ENCODE measurements around the gene MTX2.

MTX2 gene

DNA sequence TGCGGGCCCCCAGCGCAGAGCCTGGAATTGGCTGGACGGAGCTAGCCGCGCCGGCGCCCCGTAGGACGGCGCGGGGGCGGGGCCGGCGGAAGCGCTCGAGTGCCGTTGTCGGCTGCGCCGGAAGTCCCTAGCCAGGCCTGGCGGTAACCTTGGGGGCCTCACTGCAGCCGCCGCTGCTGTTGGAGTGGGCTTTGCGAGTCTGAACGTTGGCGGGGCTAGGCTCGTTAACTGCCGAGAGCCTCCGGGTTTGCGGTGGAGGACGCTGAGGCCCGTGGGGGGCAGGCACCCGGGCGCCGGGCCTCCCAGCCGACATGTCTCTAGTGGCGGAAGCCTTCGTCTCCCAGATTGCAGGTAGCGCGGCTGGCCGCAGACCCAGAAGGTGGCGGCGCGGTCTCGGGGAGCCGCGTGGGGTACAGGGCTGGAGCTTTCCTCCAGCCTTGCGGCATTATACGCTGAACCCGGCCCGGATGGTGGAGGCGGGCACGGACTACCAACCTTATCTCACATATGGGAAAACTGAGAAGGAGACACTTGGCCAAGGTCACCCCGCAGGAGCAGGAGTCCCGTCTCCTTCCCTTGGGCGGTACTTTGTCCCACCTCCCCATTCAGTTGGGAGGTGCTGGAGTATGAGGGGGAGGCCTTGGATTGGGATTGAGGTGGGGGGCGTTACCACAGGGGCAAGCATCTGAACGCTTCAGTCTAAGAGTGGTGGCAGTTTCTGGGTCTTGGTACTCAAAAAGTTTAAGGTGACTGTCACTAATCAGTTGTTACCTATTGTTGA is at the start of gene MTX2:
MTX2 (plus strand) TSS at position 124 of the 781 bp plus-strand sequence; CDS start at position 312, 188 bp downstream.
- DNase-seq, result peak; percentile 51 to 56

DNA sequence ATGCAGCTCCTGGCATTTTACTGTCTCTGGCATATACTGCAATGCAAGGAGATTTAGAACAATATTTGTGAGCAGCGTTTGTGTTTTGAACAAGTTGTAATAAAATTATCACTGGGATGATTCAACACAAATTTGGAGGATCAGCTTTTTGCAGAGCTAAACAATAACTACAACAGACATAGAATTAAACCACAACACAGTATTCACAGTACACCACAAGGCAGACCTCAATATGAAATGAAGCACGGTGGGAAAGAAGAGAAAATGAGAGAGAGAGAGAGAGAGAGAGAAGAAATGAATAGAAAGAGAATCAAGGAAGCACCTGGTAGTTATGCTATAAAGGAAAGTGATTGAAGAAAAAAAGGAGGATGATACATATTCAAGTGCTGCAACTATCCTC is 41.4 kb upstream of the MTX2 start:
- DNase-seq, result no peak

DNA sequence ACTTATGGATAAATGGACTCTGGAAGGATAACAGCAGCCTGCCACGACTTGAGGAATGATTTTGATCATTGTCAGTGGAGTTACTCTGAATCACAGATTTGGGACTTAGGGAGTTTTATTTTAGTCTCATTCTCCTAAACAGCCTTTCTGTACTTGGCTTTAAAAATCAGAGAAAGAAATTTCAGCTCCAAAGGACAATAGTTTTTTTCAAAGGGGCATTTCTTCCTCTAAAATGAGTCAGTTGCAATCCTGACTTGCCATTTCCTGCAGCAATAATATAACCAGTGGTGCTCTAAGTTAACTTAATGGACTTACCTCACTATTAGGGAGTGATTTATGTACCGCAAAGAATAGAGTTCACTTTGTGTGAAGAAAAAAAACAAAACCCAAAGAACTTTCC is 35.1 kb upstream of the MTX2 start:
- no peak for DNase-seq

DNA sequence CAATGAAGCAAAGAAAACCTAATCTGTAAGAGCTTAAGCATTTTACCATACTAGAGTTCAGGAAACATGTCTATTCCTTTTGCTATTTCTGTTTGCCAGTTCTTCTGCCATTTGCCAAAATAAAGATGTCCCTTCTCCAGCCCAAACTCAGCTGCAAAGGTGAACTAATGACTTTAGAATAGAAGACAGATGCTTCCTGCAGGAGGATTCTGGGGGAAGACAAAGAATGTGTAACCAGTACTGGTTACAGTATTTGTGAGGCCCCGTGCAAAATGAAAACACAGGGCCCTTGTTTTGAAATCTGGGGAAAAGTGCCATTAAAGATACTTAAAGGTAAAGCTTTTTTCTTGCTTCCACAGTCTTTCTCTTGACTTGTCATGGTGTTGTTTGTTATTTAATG is 34.3 kb upstream of the MTX2 start:
- no peak for DNase-seq

DNA sequence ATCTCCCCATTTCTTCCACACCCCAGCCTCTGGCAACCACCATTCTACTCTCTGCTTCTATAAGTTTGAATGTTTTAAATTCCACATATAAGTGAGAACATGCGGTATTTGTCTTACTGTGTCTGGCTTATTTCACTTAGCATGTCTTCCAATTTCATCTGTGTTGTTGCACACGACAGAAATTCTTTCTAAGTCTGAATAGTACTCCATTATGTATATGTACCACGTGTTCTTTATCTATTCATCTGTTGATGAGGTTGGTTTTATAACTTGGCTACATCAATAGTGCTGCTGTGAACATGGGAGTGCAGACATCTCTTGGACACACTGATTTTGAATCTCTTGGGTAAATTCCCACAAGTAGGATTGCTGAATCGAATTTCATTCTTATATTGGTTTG is 31.8 kb upstream of the MTX2 start:
- no peak for DNase-seq

DNA sequence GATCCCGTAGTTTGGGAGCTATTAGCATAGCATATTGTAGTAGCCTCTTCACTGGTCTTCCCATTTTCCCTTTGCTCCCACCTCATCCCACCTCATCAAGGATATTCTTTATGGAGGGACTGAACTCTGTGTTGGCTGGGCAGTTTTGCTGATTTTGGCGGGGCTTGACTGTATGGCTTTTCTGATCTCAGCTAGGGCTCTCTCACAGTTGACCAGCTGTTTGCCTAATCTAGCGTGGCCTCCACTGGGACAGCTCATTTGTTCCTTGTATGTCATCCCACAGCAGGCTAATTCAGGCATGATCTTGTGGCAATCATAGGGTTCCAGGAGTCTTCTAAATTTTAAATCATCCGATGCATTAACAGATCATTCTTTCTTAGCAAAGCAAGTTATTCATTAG is 30.2 kb upstream of the MTX2 start:
- DNase-seq, result no peak

DNA sequence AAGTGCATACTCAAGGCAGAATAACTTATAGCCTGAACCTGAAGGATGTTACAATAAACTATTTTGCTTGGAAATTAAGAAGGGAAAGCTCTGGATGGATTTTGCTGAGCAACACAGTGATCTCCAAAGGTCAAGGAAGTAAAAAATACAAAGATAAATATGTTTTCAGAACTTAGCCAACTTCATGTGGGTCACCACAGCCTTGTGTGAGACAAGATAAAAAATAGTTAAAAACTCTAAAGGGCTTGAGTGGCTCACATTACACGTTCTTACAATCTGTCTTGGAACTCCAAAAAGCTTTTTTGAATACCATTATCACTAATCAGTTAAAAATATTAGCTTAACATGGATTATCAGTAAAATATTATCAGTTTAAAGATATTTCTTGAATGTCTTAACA is 28.9 kb upstream of the MTX2 start:
- no peak for DNase-seq

DNA sequence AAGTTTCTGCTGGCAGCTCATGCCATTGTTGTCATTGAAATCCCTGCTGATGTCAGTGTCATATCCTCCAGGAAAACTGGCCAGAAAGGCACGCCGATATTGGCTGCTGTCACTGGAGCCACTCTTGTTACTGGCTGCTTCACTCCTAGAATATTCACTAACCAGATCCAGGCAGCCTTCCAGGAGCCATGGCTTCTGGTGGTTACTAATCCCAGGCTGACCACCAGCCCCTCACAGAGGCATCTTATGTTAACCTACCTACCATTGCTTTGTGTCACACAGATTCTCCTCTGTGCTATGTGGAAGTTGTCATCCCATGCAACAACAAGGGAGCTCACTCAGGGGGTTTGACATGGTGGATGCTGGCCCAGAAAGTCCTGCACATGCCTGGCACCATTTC is 27.0 kb upstream of the MTX2 start:
- no peak for DNase-seq

DNA sequence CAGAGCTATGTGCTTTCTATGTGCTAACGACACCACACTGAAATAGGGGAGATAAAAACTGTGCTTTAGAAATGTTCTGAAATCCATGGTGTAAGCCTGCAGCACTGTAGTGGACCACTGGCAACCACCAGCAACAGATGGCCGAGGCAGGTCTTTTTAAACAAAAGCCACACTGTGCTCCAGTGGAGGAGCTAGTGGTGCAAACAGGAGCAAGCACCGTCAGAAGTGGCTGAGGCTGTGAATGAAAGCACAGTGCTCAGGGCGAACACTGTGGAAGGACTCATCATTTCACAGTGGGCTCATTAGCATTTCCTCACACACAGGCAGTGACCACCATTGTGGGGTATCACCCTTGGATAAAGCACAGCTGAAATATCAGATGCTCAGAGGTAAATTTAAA is 22.9 kb upstream of the MTX2 start:
- DNase-seq, result no peak

DNA sequence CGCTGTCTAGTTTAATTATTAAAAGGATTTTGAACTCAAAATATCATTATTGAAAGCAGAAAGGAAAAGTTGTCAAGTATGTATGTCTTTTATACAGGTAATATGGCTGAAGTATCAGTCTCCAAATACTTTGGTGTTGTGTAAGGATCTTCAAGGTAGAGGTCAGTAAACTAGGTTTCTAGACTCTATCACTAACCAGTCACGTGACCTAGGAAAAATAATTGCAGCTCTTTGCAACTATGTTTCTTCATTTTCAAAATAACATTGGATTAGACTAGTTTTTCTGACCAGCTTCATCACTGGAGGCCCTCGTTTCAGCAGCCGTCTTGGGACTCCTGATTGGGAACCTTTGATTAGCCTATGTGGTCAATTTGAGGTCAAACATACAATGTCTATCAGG is 21.4 kb upstream of the MTX2 start:
- no peak for DNase-seq

DNA sequence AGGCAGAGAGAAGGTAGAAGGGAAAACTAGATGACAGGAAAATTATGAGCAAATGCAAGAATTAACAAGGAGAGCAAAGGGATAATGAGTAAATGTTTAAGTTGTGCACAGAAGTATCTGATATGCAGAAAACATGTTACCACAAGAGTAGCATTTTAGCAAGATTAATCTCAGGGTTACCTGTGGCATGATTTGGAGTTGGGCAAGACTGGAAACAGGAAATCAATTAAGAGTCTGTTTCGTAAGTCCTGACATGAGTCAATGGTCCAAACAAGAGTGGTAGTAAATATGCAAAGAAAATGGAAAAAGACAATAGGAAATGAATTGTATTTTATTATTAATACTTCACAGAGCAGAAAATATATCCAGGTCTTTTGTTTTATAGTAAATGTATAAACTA is 17.3 kb upstream of the MTX2 start:
- no peak for DNase-seq

DNA sequence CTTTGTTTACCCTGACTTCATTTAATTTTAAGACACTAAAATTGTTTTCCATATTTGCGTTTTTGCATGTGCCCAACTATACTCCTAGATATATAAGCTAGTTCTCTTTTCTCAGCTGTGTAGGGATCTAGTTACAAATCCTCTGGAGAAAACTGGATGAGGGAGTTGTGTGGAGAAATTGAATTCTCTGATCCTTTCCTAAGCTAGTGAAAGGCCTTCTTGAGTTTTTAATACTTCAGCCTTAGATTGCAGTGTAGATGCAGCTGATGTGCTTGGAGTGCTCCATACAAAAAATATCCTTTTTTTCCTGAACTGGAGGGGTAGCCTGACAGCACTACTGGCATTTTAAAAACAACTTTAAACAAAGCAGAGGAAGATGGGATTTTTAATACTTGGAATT is 8.6 kb upstream of the MTX2 start:
- no peak for DNase-seq

DNA sequence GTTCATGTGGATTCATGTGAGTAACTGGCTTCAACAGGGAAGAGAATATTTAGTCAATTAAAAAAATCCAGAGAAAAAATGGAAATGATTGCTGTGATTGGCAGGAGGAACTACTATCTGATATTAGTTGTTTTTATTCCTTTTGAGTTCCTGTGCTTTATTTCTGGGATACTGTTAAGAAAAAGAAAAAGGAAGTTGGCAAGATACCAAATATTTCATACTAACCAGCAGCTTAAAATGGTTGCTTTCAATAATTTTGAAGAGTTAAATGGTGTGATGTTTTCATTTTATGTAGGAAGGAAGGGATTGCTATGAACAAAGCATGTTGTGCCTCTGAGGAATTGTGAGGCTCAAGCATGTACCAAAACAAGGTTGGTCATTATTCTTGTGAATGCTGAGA is 8.1 kb upstream of the MTX2 start:
- no peak for DNase-seq

DNA sequence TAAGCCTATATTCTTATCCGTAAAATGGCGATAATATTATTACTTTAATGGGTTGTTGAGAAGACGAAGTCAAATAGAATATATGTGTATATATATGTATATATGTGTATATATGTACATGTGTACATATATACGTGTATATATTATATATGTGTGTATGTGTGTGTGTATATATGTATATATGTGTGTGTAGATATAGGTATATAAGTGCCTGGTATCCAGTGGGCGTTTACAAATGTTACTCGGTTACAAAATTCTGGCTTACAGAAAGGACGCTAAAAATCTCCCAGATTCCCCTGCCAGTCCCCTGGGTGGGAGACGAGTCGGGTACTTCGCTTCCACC is 295 bp upstream of the MTX2 start:
- no peak for DNase-seq

DNA sequence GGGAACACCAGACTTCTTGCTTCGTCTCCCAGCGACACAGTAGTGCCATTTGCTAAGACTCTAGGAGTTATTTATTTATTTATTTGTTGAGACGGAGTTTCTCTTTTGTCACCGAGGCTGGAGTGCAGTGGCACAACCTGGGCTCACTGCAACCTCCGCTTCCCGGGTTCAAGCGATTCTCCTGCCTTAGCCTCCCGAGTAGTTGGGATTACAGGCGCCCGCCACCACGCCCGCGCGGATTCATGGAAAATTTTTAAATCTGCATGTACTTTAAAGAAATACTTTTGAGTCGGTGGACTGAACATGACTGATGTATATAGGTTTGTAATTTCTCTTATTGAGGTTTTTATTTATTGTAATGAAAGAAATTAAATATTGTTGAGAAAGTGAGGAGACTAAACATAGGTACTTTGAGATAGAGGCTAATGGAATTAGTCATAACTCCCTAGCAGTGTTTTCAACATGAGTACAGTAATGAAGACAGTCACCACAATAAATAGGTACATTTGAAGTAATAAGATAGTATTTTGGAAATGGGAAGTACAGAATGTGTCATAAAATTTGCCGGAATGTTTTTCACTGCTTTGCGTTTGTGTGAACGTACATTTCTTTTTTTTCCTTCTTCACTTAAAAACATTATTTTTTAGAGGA is 983 bp downstream of the MTX2 start:
- no peak for DNase-seq

DNA sequence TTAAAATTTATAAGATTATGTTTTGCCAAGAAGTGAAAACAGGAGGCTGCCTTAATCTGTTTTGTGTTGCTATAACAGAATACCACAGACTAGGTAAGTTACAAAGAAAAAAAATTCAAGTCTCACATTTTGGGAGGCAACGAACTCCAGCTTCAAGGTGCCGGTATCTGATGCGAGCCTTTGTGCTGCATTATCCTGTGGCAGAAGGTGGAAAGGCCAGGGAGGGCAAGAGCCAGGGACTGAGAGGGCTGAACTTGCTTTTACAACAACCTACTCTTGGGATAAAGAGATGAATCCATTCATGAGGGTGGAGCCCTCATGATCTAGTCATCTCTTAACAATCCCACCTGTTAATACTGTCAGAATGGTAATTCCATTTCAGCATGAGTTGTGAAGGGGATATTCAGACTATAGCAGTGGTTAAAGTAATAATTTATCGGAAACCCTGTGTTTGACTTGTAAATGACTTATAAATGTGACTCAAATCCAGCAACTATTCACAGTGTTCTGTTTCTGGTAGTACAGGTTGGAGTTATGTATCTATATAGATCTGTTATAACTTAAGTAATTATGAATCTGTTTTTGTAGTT is 3.7 kb downstream of the MTX2 start:
- no peak for DNase-seq

DNA sequence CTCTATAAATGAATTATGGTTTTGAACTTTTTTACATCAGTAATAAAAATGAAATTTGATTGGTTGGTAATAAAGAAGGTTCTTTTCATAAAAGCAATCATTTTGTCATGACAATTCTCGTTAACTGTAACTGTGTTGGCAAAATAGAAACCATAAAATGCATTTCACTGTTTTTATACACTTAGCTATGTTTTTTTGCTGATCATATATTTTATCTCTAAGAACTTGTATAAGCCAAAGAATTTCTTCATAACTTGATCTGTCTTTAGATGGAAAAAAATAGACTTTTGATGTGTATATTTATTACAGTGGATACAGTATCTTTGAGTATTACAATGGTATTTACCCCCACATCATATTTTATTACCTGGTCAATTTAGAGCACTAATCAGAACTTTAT is 9.7 kb downstream of the MTX2 start:
- no peak for DNase-seq

DNA sequence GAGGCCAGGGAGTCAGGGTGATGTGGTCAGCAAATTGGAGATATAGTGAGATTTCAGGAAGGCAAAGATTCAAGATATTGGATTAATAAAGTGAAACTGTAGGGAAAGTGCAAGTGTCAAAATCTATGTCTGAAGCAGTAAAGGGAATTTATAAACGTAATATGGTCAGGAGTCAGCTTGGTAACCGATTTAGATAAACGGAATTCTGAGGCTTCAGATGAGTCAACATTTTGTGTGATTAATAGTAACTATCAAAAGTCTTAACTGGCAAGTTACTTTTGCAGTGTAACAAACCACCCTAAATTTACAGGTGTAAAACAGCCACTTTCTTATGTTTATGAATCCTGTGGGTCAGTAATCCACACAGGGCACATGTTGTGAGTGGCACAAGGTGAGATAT is 10.9 kb downstream of the MTX2 start:
- no peak for DNase-seq

DNA sequence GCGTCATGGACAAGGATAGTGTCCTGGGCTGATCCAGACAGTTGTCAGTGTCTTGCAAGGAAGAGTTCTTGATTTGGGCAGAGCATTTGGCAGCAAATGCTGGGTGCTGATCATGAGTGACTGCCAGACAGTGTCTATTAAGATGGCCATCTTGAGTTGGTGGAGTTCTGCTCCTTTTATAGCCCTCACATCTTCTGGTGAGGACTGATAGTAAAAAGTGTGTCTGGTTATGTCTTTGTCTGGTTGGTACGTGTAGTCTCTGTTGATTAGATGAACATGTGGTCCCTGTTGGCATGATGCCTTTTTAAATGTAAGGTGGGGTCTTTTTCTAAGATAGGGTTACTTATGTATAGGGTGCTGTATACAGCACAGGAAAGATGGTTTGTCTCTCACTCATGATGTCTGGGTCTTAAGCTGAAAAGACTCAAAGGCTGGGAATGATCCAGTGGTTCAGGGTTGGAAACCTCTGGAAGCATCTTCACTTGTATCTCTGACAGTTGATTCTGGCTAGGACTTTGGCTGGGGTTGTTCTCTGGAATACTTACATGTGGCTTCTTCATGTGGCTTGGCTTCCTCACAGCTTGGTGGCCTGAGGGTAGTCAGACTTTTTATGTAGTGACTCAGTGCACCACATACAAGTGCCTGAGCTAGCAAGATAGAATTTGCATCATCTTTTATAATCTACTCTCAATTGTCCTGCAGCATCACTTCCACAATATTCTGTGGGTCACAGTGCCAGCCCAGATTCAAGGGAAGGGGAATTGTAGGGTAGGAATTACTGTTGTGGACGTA is 11.8 kb downstream of the MTX2 start:
- DNase-seq, result no peak

DNA sequence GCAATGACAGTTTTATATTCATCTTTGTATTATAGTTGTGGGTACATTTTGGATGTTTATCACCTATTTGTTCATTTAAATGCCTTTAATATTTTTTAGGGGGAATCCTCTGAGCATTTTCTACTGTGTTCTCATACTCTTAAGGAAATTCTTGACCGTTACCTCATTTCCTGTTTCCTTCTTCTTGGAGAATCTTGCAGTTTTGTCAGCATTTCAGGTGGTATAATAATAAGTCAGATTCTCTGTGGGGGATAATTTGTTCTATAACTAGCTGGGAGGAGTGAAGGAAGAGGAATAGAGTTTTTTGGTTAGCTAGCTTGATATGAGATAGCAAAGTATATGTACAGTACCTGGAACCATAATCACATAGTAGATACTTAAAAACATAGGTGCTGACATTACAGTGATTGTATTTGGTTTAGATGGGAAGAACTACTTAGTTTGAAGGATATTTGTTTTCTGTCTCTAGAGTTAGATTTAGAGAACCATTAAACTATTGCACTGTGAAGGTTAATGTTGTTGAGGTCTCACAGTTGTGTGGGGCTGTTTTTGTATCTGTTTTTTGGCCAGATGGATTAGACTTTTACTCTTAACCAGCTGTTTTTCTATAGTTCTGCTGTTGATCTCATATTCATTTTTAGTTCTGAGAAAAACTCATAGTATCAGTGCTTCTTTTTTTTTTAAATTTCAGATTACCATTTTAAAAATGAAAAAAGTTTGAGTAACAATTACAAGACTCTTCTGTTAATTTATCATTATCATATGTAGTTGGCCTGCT is 14.2 kb downstream of the MTX2 start:
- no peak for DNase-seq

DNA sequence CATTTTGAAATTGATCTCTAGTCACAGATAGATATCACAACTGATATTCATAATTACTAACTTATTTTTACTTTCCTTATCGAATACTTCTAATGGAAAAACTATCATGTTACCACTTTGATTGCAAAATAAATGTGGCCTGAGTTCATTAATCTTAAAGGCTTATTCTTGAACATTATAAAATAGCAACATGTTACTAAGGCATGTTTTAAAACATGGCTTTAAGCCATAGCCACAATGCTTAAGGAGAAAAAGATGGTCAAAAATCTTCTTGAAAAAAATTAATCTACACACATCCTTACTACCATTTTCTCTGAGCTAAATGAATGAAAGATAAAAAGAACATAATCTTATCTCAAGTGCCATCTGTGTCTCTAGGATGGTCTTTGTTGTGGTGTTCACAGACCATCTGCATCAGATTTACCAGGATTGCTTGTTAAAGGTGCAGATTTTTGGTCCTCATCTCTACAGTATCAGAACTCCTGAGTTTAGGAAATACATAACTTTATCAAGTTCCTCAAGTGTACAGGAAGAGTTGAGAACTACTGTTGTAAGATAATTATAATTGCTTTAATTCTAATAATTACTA is 15.3 kb downstream of the MTX2 start:
- DNase-seq, result no peak

DNA sequence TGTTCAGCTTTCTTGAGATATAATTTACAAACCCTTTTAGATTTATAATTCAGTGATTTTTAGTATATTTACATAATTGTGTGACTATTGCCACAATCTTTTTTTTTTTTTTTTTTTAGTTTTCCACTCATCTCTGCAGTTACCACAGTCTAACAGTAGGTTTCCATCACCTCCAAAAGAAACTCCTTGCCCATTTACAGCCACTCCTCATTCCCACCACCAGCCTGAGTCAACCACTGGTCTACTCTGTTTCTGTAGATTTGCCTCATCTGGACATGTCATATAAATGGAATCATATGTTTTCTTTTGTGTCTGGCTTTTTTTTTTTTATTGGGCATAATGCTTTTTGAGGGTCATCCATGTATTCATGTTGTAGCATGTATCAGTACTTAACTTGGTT is 16.1 kb downstream of the MTX2 start:
- DNase-seq, result no peak

DNA sequence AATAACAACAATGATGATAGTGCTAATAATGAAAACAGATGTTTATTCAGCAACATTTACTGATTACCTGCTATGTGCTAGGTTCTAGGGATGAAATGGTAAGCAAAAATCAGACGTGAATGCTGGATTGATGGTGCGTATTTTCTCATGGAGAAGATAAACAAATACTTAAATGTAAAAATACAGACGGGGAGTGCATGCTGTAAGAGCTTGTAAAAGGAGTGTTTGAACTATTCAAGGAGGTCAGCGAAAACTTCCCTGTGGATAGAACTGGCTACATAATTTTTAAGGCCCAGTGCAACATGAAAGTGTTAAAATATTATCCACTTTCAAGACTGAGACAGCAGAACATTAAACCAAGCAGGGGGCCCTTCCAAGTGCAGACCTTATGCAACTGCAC is 22.1 kb downstream of the MTX2 start:
- no peak for DNase-seq
